GM21423 (cell line): Measurements from ENCODE around the gene ST6GALNAC3.

Source experiments
- ATAC-seq: cut with Tn5 transposase; IDR thresholded peaks from one replicate; pipeline ENCODE4 v1.9.1; 2021; ENCODE audit warnings: mild to moderate bottlenecking, moderate library complexity; ENCODE audit not compliant: unreplicated experiment

The ST6GALNAC3 gene

GRCh38 chr1:76186554-76187170, 112.1 kb downstream of the ST6GALNAC3 start:
- ATAC-seq = no peak

GRCh38 chr1:76187436-76187835, 112.9 kb downstream of the ST6GALNAC3 start:
- ATAC-seq = no peak

DNA sequence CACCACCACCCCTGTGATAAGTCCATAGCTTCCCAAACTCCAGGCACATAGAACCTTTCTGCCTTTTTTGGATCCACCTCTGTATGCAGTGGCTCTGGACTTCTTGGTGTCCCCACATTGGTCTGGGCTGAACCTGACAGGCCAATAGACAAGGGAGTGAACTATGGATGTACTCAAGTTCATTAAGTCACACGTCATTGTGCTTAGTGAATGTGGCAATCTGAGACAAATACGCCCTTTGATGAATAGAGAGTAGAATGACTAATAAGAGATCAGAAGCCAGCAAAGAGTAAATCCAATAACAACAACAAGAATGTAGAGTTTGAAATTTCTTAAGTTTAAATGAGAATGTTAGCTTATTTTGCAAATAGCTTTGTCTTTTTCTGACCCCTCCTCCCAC, 114.8 kb downstream of the ST6GALNAC3 start:
- ATAC-seq = no peak

DNA sequence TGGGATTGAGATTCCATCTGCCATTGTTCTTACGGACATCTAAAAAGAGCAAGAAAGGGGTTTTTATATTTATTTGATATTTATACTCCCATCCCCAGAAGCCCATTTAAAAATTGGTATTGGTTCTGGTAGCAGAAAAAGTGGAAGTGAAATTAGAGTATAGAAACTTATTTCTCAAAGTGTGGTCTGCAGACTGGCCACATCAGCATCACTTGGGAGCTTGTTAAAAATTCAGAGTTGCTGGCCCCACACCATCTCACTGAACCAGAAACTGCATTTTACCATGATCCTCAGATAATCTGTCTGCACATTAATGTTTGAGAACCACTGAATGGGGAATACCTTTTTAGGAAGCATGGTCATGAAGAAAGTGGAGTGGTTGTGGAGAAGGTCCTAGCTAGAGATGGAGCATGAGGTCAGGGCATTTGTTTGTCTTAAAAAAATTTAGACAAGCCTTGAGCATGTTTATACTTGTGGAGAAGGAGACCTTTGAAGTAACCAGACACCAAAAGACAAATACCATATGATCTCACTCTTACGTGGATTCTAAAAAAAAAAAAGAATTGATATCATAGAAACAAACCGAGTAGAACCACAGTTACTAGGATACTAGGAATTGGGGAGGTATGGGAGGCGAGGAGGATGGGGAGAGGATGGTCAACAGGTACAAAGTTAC, 116.3 kb downstream of the ST6GALNAC3 start:
- peak; percentile 83 for ATAC-seq

DNA sequence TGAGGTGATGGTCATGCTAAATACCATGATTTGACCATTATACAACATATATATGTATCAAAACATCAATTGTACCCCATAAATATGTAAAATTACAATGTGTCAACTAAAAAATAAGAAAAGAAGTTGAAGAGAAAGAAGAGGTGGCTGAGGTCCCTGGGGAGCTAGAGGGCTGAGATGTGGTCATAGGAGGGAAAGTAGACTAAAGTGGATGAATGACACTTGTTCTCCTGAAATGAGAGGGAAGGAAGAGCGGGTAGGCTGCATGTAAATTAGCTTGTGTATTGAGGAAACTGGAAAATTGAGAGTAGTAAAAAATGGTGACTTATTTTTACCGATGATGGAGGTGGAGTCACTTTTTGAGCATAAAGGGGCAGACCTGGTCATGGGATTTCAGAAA, 117.0 kb downstream of the ST6GALNAC3 start:
- no peak for ATAC-seq

DNA sequence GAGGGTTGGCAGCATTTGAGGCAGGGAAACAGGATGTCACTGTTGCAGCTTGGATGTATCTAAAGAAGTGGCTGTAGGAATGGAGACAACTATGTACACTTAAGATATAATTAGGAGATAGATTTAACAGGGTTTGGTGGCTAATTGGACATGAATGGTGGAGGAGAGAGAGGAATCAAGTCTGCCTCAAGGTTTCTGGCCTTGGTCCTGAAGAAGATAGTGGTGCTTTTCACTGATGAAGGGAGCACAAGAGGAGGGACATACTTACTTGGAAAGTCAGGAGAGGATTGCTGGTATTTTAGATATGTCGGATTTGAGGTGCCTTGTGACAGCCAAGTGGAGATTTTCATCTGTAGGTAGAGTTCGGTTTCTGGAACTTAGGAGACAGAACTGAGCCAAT, 123.9 kb downstream of the ST6GALNAC3 start:
- ATAC-seq = no peak

GRCh38 chr1:76202670-76203069, 128.1 kb downstream of the ST6GALNAC3 start:
- ATAC-seq = no peak

DNA sequence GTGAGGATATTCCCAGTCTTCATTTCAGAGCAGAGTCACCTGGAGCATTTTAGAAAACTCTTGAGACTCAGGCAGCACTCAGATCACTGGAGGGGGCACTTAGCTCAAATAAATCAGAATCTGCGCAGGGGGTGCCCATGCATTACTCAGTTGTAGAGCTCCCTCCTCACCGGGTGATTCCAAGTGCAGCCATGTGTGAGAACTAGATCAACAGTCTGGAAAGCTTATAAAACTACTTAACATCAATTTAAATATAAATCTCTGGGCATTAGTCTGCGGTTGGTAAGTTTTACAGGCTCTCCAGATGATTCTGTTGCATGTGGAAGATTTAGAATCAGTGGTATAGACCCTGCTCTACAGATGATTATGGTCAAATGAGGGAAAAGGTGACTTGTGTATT, 128.6 kb downstream of the ST6GALNAC3 start:
- no peak for ATAC-seq

DNA sequence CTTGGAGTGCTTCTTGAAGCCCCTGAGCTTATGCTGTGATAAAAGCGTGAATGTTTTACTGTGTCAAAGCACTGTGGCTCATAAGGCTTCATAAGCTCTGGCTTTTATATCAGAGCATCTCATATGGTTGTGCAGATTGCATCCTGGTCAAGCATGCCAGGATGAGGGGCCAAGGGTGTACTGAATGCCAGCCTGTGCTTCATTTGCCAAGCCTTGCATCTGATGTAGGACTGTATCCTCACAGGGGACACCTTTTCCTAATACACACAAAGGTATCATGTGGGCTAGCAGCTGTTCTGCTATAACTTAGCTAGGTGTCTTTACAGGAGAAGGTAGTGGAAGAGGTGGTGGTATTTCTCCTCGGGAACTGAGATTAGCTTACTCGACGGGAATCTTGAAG, 134.7 kb downstream of the ST6GALNAC3 start:
- ATAC-seq = no peak

- no peak for ATAC-seq
Observed at GRCh38 chr1:76209648-76210047, 135.1 kb downstream of the ST6GALNAC3 start.

GRCh38 chr1:76210160-76210559, 135.6 kb downstream of the ST6GALNAC3 start:
- no peak for ATAC-seq

GRCh38 chr1:76218888-76219287, 144.3 kb downstream of the ST6GALNAC3 start:
- ATAC-seq = peak; percentile 32

- peak; percentile 44 for ATAC-seq
Observed at GRCh38 chr1:76219366-76219818, 144.8 kb downstream of the ST6GALNAC3 start.

DNA sequence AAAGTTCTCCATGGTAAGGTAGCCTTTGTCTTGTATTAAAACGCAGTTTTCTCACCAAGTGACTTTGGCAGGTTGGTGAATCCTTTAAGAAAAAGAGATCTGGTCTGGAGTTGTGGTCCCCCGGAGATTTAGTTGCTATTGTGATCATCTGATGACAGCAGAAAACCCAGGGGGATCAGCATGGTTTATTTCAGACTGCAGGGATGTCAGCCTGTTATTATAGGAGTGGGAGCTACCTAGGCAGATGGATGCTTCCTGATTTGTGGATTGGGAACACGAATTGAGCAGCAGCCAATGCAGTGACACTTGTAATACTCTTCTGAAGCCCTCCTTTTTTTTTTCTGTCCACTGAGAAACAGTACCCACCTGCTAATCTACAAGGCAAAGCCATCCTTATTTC, 150.2 kb downstream of the ST6GALNAC3 start:
- no peak for ATAC-seq

DNA sequence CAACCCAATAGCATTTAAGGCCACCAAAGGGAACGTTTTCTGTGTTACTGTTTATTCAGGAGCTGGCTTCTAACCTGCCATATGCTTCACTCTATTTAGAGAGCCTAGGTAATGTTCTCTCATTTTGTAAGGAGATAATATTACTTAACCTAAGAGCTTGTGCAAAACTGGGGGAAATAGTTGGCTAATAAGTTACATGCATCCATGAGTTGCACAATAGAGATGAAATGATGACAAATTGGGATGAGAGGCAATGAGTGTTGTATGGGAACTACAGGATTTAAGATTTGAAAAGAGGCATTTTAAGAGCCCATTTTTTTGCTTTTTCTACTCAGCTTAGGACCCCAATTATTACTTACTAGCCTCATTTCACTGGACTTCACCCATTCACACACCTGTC, 151.0 kb downstream of the ST6GALNAC3 start:
- ATAC-seq = no peak

DNA sequence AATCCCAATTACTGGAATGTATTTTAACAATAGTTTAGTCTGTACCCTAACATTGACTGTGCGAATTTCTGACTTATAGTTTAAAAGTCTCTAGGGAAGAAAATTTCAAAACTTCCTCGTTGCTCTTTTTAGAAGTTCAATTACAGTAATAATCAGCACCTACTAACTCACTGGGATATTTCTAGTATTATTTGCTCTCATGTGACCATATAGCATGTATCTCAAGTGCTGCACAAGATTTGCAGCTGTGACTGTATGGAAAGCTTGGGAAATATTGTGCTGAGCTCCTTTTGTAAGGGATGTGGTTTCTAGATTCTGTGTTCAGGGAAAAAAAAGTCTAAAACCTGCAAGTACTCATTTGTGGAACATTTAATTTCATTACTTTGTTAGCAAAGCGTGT, 153.1 kb downstream of the ST6GALNAC3 start:
- no peak for ATAC-seq

GRCh38 chr1:76229279-76230005, 154.9 kb downstream of the ST6GALNAC3 start:
- ATAC-seq = no peak

DNA sequence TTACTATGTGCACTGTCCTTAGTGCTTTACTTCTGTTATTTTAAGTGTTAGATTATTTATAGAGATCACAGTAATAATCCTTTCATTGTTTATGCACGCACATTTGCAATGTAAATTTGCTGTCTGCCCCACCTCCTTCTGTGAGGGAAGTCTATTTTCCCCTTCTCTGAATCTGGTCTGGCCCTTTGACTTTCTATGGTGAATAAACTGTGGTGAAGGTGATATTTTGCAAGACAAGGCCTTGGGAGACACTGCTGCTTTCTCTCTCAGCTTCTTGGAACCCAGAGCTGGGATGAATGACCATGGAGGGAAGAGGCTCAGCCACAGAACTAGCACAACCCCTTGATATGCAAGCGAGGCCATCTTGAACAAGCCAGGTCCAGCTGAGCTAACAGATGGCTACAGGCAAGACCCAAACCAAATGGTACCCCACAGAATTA, 156.3 kb downstream of the ST6GALNAC3 start:
- no peak for ATAC-seq

DNA sequence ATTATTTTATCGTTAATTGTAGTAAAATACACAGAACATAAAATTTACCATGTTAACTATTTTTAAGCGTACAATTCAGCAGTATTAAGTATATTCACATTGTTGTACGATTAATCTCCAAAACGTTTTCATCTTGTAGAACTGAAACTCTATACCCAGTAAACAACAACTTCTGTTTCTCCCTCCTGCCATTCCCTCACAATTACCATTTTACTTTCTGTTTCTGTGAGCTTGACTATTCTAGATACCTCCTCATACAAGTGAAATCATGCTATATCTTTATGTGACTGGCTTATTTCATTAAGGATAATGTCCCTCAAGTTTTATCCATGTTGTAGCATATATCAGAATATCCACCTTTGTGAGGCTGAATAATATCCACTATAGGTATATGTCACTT, 156.8 kb downstream of the ST6GALNAC3 start:
- ATAC-seq = no peak

DNA sequence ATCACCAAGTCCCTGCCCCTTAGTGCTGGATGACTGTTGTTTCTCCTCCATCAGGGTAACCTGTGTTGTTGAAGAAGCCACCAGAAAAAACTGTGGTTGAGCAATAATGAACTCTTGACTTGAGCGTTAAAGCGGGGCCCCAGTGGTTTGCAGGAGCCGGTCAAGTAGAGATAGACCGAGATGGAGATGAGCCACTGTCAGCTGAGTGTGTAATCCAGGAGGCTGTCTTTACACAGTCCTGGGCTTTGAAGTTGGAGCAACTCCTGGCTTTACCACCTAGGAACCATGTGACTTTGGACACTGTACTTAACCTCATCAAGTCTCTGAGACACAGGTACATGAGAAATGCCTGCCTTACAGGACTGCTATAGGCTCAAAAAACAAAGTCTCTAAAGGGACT, 158.1 kb downstream of the ST6GALNAC3 start:
- ATAC-seq = no peak

DNA sequence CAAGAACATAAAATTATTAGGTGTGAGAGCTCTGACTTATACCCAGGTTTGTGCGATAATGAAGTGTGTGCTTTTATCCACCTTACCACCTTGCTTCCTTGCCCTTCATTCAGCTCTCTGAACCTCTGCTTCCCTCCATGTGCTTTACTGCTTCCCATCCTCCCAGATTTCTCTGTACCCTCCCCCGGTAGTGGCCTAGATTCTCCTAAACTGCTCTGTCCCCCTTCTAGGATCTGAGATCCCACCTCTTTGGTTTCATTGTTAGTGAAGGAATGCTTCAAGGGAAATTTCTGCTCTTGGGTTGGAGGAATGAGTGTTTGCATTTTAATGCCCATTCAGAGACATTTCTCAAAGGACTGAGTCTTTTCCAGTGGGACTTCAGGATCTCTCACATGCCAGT, 159.5 kb downstream of the ST6GALNAC3 start:
- no peak for ATAC-seq

DNA sequence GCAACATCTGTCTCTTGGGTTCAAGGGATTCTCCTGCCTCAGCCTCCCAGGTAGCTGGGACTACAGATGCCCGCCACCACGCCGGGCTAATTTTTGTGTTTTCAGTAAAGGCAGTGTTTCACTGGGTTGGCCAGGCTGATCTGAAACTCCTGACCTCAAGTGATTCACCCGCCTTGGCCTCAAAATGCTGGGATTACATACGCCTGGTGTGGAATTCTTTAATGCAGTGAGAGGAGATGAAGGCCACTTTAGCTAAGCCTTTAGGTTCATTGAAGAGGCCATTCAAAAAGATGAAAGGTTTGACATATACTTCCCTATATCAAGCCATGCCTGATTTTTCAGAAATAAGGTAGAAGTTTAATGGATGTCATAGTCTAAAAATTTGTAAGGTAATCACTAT, 162.7 kb downstream of the ST6GALNAC3 start:
- no peak for ATAC-seq
